Measurements from ENCODE around the gene RCOR1.

DNA sequence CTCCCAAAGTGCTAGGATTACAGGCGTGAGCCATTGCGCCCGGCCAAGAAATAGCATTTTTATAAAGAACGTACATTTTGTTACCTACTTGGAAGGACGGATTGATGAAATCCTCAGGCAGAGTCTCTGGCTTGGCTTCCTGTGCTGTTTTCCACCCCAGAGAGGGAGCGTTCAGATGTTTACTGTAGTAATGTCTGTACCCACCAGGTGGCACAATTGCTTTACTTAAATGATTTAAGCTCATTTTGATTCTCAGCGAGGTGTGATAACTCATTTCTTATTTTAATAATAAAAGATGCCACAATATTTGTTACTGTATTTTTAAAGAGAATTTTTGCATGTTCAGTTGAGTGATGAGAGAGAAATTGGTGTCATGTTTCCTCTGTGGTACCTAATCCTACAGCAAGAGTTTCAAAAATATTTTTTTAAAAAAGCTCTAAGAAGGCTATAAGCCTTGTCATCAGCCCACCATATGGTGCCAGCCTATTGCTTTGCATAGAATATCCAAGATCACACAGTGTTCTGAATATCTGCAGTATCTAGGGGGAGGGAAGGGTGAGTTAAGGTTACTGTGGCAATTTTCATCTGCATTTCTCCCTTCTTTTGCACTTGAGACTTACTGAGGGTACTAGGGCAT, 102.2 kb downstream of the RCOR1 start:
- no peak for TF ChIP-seq POLR2AphosphoS5 (IDR thresholded peaks at IDR 0.05; ENCODE audit: low read depth, low read length)
- TF ChIP-seq TAF1 (IDR thresholded peaks at IDR 0.05; ENCODE audit: borderline replicate concordance, insufficient read depth, low read length), result no peak
- TF ChIP-seq SIN3A (IDR thresholded peaks at IDR 0.05; ENCODE audit: borderline replicate concordance, insufficient read depth, low read length), result no peak
- TF ChIP-seq, protein P1, sequence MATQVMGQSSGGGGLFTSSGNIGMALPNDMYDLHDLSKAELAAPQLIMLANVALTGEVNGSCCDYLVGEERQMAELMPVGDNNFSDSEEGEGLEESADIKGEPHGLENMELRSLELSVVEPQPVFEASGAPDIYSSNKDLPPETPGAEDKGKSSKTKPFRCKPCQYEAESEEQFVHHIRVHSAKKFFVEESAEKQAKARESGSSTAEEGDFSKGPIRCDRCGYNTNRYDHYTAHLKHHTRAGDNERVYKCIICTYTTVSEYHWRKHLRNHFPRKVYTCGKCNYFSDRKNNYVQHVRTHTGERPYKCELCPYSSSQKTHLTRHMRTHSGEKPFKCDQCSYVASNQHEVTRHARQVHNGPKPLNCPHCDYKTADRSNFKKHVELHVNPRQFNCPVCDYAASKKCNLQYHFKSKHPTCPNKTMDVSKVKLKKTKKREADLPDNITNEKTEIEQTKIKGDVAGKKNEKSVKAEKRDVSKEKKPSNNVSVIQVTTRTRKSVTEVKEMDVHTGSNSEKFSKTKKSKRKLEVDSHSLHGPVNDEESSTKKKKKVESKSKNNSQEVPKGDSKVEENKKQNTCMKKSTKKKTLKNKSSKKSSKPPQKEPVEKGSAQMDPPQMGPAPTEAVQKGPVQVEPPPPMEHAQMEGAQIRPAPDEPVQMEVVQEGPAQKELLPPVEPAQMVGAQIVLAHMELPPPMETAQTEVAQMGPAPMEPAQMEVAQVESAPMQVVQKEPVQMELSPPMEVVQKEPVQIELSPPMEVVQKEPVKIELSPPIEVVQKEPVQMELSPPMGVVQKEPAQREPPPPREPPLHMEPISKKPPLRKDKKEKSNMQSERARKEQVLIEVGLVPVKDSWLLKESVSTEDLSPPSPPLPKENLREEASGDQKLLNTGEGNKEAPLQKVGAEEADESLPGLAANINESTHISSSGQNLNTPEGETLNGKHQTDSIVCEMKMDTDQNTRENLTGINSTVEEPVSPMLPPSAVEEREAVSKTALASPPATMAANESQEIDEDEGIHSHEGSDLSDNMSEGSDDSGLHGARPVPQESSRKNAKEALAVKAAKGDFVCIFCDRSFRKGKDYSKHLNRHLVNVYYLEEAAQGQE (IDR thresholded peaks at IDR 0.05; ENCODE audit: insufficient read depth in 1 of 2, low read depth in 2 of 2, low read length in 2 of 2), result no peak
